GM19043 (cell line): ENCODE results near the gene IFITM5.
"Not testable (repeated sequence)": the region's sequence is repeated elsewhere in the genome, so short reads cannot be mapped to it uniquely, and the experiment has no call there.

Experiments used
- ATAC-seq: cut with Tn5 transposase; IDR thresholded peaks from one replicate; pipeline ENCODE4 v1.9.1; 2021; ENCODE audit warnings: low read depth; ENCODE audit not compliant: unreplicated experiment

The IFITM5 gene

GRCh38 chr11:299081-299891, at the start of gene IFITM5:
TSS of gene IFITM5 (minus strand) at chr11:299526. CDS start at chr11:299490, 36 bp downstream.
- ATAC-seq = no peak

GRCh38 chr11:346529-346928, 47.2 kb upstream of the IFITM5 start:
- ATAC-seq = no peak

GRCh38 chr11:344836-345578, 45.7 kb upstream of the IFITM5 start:
- ATAC-seq = no peak

GRCh38 chr11:342328-342727, 43.0 kb upstream of the IFITM5 start:
- ATAC-seq = no peak

GRCh38 chr11:340539-341512, 41.5 kb upstream of the IFITM5 start:
- ATAC-seq = no peak

- no peak for ATAC-seq
These were observed 40.6 kb upstream of the IFITM5 start for GRCh38 chr11:339963-340362.

GRCh38 chr11:337711-338110, 38.4 kb upstream of the IFITM5 start:
- no peak for ATAC-seq

GRCh38 chr11:336659-337198, 37.4 kb upstream of the IFITM5 start:
- ATAC-seq = no peak

GRCh38 chr11:335779-336658, 36.7 kb upstream of the IFITM5 start:
- ATAC-seq = no peak

- ATAC-seq = no peak
These were observed 35.1 kb upstream of the IFITM5 start for GRCh38 chr11:334264-334994.

- ATAC-seq = not testable (repeated sequence)
These were observed 34.4 kb upstream of the IFITM5 start for GRCh38 chr11:333616-334263.

GRCh38 chr11:332651-333480, 33.5 kb upstream of the IFITM5 start:
- ATAC-seq = no peak

GRCh38 chr11:331358-332060, 32.2 kb upstream of the IFITM5 start:
- ATAC-seq = no peak

- no peak for ATAC-seq
These were observed 31.5 kb upstream of the IFITM5 start for GRCh38 chr11:330694-331357.

GRCh38 chr11:330307-330693, 31.0 kb upstream of the IFITM5 start:
- ATAC-seq = no peak

- ATAC-seq = no peak
These were observed 30.5 kb upstream of the IFITM5 start for GRCh38 chr11:329886-330253.
